ENCODE data around the gene ESYT2.

The ESYT2 gene

DNA sequence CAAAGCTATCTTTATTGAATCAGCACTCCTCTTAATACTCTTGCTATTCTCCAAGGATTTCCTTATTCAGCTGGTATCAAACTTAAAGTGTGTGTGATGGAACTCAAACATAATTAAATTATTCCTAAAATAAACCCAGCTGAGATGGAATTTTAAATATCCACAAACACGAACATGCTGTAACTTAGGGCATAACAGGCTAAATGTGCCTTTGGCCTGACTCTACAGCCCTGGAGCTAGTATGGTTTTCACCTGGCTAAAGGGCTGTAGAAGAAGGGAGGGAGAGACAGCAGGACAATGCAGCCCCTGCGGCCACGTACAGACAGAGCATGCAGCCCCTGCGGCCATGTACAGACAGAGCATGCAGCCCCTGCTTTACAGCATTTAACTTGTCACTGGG lies 34.0 kb downstream of the ESYT2 start:
- no peak for DNase-seq

DNA sequence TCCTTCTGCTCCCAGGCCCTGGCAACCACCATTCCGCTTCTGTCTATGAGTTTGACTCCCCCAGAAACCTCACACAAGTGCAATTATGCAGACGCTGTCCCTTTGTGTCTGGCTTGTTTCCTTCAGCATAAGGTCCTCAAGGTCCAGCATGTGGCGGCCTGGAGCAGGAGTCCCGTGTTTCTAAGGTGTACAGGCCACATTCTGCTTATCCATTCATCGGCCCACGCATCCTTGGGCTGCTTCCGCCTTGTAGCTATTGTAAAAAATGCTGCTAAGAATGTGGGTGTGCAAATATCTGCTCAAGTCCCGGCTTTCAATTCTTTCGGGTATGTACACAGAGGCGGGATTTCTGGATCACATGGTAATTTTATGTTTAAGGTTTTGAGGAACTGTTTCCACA lies 38.2 kb downstream of the ESYT2 start:
- DNase-seq, result no peak

DNA sequence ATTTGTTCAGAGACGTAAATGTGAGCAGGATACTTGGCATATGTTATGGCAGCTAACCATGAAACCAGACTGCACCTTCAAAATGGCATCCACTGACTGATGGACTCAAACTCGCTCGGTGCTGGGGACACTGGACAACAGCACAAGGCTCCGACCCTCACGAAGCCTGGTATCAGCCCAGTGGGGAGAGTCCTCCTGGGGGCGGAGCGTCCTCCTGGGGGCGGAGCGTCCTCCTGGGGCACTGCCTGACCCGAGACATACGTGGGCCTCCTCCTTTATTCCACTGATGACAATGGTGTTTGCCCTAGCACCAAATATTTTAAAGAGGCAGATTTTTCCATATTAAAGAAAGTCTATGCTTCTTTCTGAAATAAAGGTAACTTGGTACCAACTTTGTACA lies 39.5 kb downstream of the ESYT2 start:
- DNase-seq, result no peak

DNA sequence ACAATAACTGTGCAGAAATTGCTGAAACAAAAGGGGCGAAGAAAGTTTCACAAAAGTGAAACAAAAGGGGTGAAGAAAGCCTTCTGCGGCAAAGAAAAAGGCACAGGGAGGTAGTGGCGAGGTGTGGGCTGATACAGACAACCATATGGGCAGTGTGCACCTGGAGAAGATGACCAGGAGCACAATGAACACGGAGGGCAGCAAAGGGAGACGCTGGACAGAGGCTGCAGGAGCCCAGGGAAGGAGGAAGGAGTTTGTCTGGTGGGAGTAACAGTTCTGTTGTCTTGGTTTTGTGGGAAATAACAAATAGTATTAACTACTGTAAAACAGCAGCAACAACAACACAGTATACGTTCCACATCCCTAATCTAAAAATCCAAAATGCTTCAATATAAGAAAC lies 42.4 kb downstream of the ESYT2 start:
- no peak for DNase-seq

DNA sequence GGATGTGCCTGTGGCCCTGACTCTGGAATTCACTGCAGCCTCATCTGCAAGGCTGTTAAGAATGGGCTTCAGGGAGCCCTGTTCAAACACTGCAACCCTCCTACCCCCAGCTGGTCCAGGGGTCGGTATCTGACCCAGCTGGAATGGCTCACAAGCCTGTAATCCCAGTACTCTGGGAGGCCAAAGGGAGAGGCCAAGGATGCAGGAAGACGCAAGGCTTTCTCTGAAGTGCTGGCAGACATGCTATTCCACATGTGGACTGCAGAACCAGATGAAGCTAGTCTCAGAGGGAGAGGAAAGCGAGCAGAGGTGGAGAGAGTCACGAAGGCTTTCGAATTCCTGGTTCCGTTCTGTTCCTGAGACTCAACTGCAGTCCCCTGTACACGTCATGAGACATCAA lies 45.0 kb downstream of the ESYT2 start:
- no peak for DNase-seq

- DNase-seq, result no peak
Measured at GRCh38 chr7:158783595-158783994, 45.7 kb downstream of the ESYT2 start.

DNA sequence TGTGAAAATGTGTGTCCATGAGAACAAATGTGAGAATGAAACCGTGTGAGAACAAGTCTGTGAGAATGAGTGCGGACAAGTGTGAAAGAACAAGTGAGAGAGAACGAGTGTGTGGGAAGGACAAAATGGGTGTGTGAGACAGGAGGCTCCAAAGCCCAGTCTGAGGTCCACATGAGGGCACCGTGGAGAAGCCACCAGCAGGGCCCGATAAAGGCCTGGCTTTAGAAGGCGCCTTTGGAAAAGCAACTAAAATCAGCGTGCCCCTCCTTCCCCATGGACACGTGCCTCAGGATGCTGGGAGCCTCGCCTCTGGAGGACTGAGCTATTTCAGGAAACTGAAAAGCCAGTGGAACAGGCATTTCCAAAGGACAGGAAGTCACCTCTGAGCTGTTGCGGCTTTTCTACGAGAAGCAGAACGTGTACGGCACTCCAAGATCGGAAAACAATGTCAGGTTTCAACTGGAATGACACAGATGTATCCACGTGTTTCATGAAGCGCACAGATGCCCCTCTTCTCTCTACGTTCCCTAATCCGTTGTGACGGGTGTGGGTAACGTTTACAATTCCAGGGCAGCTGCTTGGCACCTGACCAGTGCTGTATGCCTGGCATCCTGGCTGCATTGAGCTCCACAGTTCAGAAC lies 46.4 kb downstream of the ESYT2 start:
- DNase-seq, result no peak

DNA sequence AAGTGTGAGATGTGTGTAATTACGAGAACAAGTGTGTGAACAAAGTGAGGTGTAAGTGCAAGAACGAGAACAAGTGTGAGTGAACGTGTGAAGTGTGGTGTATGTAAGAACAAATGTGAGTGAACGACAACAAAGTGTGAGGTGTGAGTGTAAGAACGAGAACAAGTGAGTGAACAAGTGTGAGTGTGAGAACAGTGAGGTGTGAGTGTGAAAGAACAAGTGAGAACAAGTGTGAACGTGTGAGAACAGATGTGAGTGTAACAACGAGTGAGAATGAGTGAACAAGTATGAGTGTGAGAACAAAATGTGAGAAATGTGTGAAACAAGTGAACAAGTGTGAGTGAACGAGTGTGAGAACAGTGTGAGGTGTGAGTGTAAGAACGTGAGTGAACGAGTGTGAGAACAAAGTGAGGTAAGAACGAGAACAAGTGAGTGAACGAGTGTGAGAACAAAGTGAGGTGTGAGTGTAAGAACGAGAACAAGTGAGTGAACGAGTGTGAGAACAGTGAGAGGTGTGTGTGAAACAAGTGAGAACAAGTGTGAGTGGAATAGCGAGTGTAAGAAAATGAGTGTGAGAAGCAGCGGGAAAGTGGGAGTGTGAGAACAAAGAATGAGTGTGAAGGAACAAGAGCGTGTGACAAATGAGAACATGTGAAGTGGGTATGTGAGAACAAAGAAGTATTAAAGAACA lies 47.2 kb downstream of the ESYT2 start:
- DNase-seq, result no peak

DNA sequence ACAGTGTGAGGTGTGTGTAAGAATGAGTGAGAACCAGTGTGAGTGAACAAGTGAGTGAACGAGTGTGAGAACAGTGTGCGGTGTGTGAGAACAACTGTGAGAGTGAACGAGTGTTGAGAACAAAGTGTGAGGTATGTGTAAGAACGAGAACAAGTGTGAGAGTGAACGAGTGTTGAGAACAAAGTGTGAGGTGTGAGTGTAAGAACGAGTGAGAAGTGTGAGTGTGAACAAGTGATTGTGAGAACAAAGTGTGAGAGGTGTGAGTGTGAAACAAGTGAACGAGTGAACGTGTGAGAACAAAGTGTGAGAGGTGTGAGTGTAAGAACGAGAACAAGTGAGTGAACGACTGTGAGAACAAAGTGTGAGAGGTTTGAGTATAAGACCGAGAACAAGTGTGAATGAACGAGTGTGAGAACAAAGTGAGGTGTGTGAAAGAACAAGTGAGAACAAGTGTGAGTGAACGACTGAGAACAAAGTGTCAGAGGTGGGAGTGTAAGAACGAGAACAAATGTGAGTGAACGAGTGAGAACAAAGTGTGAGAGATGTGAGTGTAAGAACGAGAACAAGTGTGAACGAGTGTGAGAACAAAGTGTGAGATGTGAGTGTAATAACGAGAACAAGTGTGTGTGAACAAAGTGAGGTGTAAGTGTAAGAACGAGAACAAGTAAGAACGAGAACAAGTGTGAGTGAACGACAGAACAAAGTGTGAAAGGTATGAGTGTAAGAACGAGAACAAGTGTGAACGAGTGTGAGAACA lies 47.9 kb downstream of the ESYT2 start:
- no peak for DNase-seq

DNA sequence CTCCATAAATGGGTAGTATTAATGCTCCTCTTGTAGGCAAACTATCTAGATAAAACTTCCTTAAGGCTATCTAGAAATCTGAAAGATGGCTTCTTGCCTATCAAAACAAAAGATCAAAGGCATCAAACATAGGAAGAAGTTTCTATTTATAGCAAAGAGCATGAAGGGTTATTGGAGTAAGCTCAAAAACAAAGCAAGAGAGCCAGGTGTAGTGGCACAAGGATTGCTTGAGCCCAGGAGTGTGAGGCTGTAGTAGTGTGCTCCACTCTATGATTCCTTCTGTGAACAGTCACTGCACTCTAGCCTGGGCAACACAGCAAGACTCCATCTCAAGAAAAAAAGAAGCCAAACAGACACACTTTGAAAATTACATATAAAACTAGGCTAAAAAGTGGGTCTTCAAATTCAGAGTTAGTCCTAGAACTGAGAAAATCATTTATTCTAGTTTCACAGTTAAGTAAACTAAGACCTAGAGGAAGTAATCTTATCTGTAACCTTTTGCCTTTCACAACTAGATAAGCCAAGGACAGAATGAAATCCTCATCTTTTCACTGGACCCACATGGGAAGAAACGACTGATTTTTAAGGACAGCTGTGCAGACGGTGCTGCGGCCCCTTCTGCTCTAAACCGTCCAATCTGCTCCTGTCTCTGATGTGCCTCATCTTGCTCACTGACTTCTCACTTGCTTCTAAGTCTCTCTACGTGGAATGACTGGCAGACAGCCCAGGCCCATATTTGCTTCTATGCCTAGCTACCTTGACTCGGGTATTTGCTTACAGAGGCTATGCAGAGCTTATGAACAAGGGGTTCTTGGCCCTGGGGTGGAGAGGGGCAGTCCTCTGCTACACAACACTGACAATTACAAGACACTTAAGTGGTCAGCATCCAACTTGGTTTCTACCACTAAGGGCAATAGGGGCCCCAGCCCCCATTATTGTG lies 50.0 kb downstream of the ESYT2 start:
- DNase-seq, result no peak

DNA sequence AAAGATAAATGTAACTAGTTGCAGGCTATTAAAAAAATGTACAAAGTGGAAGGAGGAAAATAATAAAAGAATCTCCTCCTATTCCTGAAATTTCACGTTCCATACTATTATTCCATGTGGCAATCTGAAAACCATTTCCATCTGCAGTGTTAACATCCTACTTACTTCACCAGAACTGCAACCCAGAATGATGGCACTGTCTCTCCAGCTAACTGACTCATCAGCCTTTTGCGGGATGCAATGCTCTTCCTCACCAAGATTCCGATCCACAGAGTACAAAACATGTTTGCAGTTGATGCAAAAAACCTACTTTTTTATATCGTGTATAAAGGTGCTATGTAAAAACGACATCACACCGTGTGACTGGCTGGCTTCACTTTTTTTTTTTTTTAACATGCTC lies 50.8 kb downstream of the ESYT2 start:
- no peak for DNase-seq

DNA sequence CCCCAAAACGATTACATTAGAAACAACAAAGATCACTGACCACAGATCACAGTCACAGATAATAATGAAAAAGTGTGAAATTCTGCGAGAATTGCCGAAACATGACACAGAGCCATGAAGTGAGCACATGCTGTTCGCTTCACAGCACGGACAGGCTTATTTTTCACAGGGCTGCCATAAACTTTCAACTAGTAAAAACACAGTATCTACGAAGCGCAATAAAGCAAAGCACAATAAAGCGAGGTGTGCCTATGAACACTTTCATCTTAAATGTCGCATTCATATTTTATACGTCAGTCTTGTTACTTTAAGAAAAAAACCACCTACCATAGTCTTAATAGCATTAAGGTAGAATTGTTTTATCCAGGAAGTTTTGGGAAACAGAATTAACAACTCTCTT lies 51.5 kb downstream of the ESYT2 start:
- no peak for DNase-seq

- DNase-seq, result no peak
Measured at GRCh38 chr7:158776474-158776873, 52.8 kb downstream of the ESYT2 start.

DNA sequence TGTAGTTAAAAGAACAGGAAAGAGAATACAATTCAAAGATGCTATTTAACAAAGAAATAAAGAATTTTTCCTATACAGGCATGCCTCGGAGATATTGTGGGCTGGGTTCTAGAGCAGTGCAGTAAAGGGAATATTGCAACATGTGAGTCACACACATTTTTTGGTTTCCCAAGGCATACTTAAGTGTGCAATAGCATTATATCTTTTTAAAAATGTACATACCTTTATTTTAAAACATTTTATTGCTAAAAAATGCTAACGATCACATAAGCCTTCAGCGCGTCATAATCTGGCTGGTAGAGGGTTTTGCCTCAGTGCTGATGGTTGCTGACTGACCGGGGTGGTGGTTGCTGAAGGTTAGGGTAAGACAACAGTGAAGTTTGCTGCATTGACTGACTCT lies 54.4 kb downstream of the ESYT2 start:
- no peak for DNase-seq

- no peak for DNase-seq
Measured at GRCh38 chr7:158772916-158773315, 56.4 kb downstream of the ESYT2 start.

DNA sequence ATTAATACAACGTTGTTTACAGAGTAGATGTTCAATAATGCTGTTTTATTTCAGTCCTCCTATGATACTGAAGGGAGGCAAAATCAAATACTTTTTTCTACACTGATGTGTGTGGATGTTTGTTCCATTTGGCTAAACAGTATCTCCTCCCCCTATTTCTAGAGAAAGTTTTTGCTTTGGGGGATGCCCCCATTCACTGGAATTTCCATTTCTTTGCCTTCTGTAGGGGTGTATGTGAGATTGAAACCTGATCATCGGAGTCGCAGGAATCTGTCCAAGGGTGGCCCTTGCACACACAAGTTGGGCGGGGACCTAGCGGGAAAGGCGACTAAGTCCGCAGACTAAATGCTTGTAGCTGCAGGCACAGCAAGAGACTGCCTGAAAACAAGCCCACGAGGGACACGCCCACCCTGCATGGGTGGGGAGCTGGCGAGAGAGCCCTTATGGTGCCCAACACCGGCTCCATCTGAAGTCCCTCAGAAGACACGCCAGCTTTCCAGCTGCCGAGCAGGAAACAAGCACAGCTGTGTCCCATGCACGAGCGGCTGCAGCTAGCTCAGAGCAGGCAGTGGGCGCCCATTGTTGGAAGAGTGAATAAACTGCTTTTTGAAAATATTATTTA lies 58.0 kb downstream of the ESYT2 start:
- no peak for DNase-seq

- DNase-seq, result no peak
Measured at GRCh38 chr7:158767707-158768106, 61.6 kb downstream of the ESYT2 start.

DNA sequence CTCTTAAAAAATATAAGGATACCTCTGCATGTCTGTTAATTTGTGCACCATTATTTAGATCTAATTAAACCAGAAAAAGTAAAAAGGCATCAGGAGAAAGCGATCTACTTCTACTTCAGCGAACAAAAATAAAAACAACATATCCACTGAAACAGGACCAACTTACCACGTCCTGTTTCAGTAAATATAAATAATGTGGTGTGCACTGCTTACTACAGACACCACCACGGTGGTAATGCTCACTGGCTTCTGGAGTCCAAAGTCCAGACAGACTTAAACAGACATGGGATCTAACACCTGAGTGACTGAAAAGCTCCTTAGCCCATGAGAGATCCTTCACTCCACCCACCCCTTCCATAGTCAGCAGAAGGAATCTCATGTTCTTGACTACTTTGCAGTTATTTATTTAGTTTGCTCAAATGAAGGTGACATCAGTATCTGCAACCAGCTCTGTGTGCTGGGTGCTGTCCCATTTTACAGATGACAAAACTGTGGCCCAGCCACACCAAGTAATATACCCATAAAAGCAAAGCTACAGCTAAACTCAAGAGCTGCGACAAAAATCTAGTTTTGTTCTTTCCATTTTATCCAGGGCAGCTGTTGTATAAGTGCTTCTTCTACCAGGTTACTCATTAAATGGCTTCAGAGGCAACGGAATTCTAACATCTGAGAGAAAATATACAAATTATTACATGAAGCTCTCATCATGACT lies 62.6 kb downstream of the ESYT2 start:
- DNase-seq, result no peak

- no peak for DNase-seq
Measured at GRCh38 chr7:158765020-158765419, 64.3 kb downstream of the ESYT2 start.

DNA sequence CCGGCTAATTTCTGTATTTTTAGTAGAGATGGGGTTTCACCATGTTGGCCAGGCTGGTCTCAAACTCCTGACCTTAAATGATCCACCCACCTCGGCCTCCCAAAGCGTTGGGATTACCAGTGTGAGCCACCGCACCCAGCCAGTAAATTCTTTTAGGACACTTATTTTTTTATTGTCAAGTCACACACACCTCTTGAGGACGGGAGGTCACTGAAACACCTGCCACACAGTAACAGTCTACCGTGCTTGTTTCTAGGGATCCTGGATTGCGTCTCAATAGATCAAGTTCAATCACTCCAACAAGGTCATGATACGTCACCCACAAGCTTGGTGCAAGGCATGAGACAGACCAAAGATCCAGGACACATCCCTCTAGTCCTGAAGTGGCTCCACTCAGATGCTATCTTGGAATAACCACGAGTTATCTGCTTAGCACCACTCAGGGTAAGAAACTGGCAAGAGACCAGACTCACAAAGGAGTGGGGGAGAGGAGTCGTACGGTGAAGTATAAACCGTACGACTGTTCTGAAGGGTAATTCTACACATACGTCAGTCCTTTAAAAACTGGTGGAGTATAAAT lies 65.8 kb downstream of the ESYT2 start:
- DNase-seq, result no peak

DNA sequence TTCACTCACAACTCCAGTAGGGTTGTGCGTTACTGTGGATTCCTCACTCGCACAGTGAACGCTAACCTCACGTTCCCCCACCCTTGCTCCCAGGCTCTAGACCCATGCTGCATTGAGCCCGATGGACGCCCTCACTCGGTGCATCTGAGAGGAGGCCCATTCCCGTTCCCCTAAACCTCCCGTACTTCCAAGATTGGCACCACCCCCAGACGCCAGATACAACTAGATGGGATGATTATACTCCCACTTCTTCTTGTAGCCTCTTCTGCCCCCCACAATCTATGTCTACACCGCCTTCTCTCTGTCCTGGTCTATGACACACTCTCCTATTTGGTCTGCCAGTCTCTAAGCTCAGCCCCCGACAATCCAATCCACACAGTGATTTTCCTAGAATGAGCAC lies 67.4 kb downstream of the ESYT2 start:
- DNase-seq, result no peak

- no peak for DNase-seq
Measured at GRCh38 chr7:158760936-158761335, 68.4 kb downstream of the ESYT2 start.

All from NCI-H2171 (cell line).